GM12874 (cell line): ENCODE data around the gene GSN.

Experiments used
- TF ChIP-seq, protein P1 (sequence below): IDR thresholded peaks from 2 replicates; pipeline ENCODE4 v1.5.1; 2011; ENCODE audit warnings: low read depth, mild to moderate bottlenecking, control low read depth, low read length, moderate library complexity; ENCODE audit not compliant: insufficient read depth

GSN gene

DNA sequence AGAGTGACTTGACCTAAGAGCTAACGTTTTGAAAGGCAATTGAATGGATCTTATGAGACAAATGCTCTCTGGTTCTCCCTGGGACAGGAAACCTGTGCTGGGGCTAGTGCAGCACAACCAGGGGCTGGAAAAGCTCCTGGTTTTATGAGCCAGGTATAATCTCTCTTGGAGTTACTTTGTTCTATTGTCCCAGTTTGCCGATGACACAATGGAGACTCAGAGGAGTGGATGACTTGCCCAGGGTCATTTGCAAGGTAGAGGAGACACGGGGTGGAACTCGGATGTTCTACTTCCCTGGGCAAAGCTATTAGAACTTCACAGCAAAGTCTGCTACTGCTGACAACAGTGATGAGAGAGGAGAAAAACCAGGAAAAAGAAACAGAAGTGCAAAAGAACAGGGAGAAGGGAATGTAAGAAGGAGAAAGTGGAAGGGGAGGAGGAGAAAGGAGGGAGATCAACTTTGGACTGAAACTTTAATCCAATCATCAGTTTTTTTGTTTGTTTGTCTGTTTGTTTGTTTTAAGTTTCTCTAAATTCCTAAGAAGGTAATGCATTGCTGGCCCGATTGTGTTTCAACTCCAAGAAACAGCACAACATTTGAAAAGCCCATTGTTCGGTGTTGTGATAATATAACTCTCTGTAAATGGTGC, 7.4 kb upstream of the GSN start:
- TF ChIP-seq, protein P1, sequence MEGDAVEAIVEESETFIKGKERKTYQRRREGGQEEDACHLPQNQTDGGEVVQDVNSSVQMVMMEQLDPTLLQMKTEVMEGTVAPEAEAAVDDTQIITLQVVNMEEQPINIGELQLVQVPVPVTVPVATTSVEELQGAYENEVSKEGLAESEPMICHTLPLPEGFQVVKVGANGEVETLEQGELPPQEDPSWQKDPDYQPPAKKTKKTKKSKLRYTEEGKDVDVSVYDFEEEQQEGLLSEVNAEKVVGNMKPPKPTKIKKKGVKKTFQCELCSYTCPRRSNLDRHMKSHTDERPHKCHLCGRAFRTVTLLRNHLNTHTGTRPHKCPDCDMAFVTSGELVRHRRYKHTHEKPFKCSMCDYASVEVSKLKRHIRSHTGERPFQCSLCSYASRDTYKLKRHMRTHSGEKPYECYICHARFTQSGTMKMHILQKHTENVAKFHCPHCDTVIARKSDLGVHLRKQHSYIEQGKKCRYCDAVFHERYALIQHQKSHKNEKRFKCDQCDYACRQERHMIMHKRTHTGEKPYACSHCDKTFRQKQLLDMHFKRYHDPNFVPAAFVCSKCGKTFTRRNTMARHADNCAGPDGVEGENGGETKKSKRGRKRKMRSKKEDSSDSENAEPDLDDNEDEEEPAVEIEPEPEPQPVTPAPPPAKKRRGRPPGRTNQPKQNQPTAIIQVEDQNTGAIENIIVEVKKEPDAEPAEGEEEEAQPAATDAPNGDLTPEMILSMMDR: no peak

DNA sequence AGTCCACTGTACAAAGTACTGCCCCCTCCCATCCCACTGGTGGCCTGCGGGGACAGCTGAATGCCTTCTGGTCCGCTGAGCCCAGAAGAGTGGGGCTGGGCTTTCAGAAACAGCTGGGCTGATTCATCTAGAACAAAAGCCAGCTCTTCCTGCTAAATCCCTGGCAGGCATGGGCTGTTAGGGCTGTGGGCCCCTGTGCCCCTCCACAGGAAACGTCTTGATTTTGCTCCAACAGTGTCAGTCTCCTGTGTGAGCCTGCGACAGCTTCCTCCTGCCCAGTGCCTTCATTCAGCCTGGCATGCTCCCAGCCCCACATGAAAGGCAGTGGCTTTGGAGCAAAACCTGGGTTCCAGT, 6.9 kb upstream of the GSN start:
- TF ChIP-seq, protein P1: no peak

- TF ChIP-seq, protein P1: no peak
Observed at GRCh38 chr9:121261755-121262154, 6.2 kb upstream of the GSN start.

- TF ChIP-seq, protein P1: no peak
Observed at GRCh38 chr9:121262423-121262822, 5.5 kb upstream of the GSN start.

- TF ChIP-seq, protein P1: no peak
Observed at GRCh38 chr9:121262953-121263352, 5.0 kb upstream of the GSN start.

GRCh38 chr9:121266356-121266755, 1.6 kb upstream of the GSN start:
- TF ChIP-seq, protein P1: no peak

GRCh38 chr9:121266906-121267650, 884 bp upstream of the GSN start:
- TF ChIP-seq, protein P1: no peak

GRCh38 chr9:121268598-121268850, 562 bp downstream of the GSN start:
- TF ChIP-seq, protein P1: no peak
